ENCODE results near the gene GEMIN7. TPM values are rescaled to one million over a fixed set of nuclear protein-coding genes. Genes with fewer than 3 reads are reported as not detected.

GEMIN7 gene
- total RNA-seq, 1 donor: 14.8 TPM

GRCh38 chr19:45091031-45091923 lies 12.2 kb downstream of the GEMIN7 start:
- Histone ChIP-seq H2AFZ (ENCODE audit: low read length) (peak overlapping the region; percentile 93), H3K4me2 (ENCODE audit: insufficient read depth, low read length) (peak overlapping the region; percentile 97), H3K27me3 (ENCODE audit: insufficient read depth, low read length) (no peaks in the 10 kb centered on the region), H3K79me2 (ENCODE audit: insufficient read depth, low read length) (peaks cover 55% of the 10 kb centered on the region), H3K4me3 (ENCODE audit: insufficient read depth, low read length) (peak overlapping the region; percentile 99), H3K4me1 (ENCODE audit: insufficient read depth, low read length) (peaks cover 24% of the 10 kb centered on the region), H3K36me3 (ENCODE audit: insufficient read depth, low read length) (peaks cover 17% of the 10 kb centered on the region), H4K20me1 (ENCODE audit: insufficient read depth, low read length) (peaks cover 26% of the 10 kb centered on the region), H3K27ac (ENCODE audit: low read depth, low read length) (peak overlapping the region; percentile 96), H3K9me3 (ENCODE audit: low read depth, low read length) (no peaks in the 10 kb centered on the region)
- DNase-seq (ENCODE audit: insufficient read length, low spot score, missing footprints): peak; percentile 99
- no peak for TF ChIP-seq CTCF (IDR thresholded peaks at IDR 0.05; ENCODE audit: extremely low read depth, low read depth, low read length)

- Histone ChIP-seq H3K4me3 (ENCODE audit: insufficient read depth, low read length) (peak within 1 kb of the TSS; percentile 99), H3K79me2 (ENCODE audit: insufficient read depth, low read length) (peaks cover 62% of the 10 kb centered on the region), H3K4me2 (ENCODE audit: insufficient read depth, low read length) (peak within 1 kb of the TSS; percentile 97), H3K4me1 (ENCODE audit: insufficient read depth, low read length) (peaks cover 32% of the 10 kb centered on the region), H4K20me1 (ENCODE audit: insufficient read depth, low read length) (peaks cover 43% of the 10 kb centered on the region), H3K9me3 (ENCODE audit: low read depth, low read length) (no peaks in the 10 kb centered on the region), H3K27me3 (ENCODE audit: insufficient read depth, low read length) (no peaks in the 10 kb centered on the region), H3K36me3 (ENCODE audit: insufficient read depth, low read length) (peaks cover 15% of the 10 kb centered on the region), H3K27ac (ENCODE audit: low read depth, low read length) (peak within 1 kb of the TSS; percentile 96), H2AFZ (ENCODE audit: low read length) (peak within 1 kb of the TSS; percentile 91)
- DNase-seq (ENCODE audit: insufficient read length, low spot score, missing footprints): peak; percentile 99
- peak; percentile 8 for TF ChIP-seq CTCF (IDR thresholded peaks at IDR 0.05; ENCODE audit: extremely low read depth, low read depth, low read length)
Observed at GRCh38 chr19:45092747-45093678, 14.0 kb downstream of the GEMIN7 start, which contains the start of gene PPP1R37. PPP1R37 (plus strand) TSS chr19:45093179; CDS start chr19:45093326, 147 bp downstream.

GRCh38 chr19:45094137-45094536 lies 15.1 kb downstream of the GEMIN7 start:
- H3K36me3 ChIP-seq (ENCODE audit: insufficient read depth, low read length): peaks cover 8% of the 10 kb centered on the region

More at GRCh38 chr19:45094137-45094536, 15.1 kb downstream of the GEMIN7 start:
- peak overlapping the region; percentile 96 for H3K27ac ChIP-seq (ENCODE audit: low read depth, low read length)
- H3K4me1 ChIP-seq (ENCODE audit: insufficient read depth, low read length): peaks cover 43% of the 10 kb centered on the region
- H4K20me1 ChIP-seq (ENCODE audit: insufficient read depth, low read length): peaks cover 54% of the 10 kb centered on the region
- no peak for DNase-seq (ENCODE audit: insufficient read length, low spot score, missing footprints)
- H3K4me3 ChIP-seq (ENCODE audit: insufficient read depth, low read length): peak overlapping the region; percentile 99
- H3K79me2 ChIP-seq (ENCODE audit: insufficient read depth, low read length): peaks cover 66% of the 10 kb centered on the region
- H3K9me3 ChIP-seq (ENCODE audit: low read depth, low read length): no peaks in the 10 kb centered on the region
- H3K27me3 ChIP-seq (ENCODE audit: insufficient read depth, low read length): no peaks in the 10 kb centered on the region
- no peak for TF ChIP-seq CTCF (IDR thresholded peaks at IDR 0.05; ENCODE audit: extremely low read depth, low read depth, low read length)
- peak overlapping the region; percentile 97 for H3K4me2 ChIP-seq (ENCODE audit: insufficient read depth, low read length)
- H2AFZ ChIP-seq (ENCODE audit: low read length): no peak overlapping the region

Measured in osteoblast (primary cell).